ENCODE measurements around the gene KDM4D.
"Not testable (repeated sequence)": the region's sequence is repeated elsewhere in the genome, so short reads cannot be mapped to it uniquely, and the experiment has no call there.

Gene KDM4D

DNA sequence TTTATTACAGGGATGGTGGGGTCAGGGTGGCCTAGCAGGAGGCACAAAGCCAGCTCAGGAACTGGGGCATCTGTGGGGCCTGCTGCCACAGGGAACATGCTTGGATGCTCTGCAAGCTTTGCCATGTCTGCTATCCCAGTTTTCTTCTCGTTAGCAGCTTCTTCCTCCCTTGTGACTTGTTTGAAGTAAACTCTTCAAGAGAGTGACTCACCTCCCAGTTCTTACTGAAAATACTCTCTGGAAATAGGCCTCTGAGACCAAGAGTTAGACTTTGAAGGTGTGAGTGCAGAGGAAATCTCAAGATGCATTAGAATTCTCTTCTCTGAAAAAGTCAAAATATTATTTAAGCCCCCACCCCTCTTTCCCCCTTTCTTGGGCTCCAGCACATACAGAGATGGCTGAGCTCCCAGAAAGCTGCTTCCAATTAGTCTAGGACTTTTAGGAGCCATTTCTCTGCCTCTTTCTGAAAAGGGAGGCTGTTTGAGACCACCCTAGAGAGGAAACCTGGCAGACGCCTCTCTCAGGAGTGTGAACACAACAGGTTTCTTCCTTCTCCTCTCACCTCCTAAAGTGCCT lies 15.3 kb upstream of the KDM4D start:
- no peak for DNase-seq (ENCODE audit: low read depth)

DNA sequence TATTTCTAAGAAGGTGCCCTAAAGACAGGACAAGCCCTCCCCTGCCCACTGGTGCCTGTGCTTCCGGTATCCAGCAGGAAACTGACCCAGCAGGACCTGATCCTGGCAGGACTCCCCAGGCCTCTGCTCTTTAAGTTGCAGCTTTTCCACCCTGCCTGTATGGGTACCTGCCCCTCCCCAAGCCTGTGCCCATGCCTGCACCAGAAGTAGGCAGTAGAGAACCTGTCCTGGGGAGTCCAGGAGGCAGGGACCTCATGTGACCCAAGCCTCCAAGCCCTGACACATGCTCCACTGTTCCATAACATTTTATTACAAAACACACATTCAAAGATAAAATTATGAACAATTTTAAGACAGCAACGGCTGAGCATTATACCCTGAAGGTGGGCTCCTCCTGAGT lies 14.3 kb upstream of the KDM4D start:
- DNase-seq (ENCODE audit: low read depth): no peak

DNA sequence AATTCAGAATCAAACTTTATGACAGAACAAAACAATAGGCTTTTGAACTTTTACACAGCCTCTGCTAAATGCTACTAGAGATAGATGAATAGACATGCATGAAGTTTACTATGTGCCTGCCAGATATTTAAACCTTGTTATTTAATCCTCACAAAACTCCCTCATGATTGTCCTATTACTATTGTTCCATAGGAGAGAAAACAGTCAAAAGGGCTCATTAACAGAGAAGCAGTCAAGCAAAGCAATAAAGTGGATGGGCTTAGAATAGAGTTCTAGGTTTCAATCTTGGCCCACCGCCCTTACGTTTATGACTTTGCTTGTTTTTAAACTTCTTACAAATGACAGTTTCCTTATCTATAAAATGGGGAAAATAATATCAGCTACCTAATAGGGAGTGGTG lies 13.0 kb upstream of the KDM4D start:
- no peak for DNase-seq (ENCODE audit: low read depth)

DNA sequence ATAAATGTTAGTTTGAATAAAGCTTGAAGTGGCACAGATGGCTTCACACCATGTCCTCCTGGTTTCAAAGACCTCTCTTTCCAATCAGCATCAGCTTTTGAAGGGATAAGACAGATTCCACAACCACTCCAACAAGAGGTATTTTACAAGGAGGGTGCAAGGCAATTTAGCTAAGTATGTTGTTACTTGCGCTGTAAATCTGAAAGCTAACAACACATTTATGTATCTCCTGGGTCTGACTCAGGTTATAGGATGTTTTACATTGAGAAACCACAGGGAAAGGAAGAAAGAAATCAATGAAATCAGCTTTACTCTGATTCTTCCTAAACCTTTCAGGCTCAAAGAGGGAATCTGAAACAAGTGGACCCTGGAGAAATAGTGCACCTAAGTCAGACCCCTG lies 12.3 kb upstream of the KDM4D start:
- DNase-seq (ENCODE audit: low read depth): no peak

DNA sequence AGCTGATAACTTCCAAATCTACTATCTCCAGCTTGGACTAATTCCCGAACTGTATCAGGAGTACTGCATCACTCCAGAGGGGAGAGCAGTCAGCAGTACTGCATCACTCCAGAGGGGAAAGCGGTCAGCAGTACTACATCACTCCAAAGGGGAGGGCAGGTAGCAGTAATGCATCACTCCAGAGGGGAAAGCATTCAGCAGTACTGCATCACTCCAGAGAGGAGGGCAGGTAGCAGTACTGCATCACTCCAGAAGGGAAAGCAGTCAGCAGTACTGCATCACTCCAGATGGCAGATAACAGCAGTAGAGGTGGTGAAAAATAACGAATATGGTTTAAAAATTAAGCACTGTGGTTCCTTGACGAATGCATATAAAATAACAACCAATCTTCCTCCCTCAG lies 8.6 kb upstream of the KDM4D start:
- no peak for DNase-seq (ENCODE audit: low read depth)

DNA sequence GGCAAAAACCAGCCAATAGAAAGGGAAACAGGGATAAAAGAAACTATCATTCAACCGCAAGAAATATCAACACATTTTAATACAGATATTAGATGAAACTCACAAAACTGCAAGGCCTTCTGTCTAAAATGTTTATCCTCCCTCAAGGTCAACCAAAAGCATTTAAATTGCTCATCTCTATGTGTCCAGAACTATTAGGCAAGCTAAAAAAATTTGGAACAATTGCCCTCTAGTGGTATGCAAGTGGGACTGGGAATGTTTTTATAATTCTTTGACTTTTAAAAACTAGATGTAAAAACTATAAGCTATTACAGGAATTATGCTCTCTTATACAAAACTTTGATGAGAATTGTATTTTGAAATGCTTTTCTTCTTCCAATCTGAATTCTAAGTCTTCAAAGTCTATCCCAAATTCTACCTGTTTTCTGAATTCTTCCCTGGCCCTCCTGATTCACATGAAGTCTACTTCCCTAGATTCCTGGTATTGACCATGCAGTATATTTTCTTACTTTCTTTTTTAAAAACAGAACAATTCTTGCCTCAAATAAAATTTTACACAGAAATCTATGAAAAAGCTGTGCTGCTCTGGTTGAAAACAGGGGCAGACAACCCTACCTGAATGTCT lies 5.1 kb upstream of the KDM4D start:
- DNase-seq (ENCODE audit: low read depth): peak; percentile 45

DNA sequence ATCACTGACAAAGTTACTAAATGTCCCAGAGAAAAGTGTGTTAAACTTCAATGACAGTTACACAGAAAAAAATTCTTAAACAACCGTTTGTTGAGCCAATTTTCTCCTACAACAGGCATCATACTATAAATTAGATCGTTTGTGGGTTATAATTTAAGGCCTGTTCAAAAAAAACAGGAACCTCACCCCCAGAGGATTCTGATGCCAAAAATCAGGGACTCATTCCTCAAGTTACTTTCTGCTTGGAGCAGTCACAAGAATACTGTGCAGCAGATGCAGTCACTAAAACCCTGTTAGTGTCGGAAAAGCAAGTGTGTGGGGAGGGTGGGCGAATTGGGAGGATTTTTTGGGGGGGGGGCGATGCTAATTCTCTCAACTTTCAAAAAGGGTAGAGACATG lies 810 bp upstream of the KDM4D start:
- DNase-seq (ENCODE audit: low read depth): no peak

DNA sequence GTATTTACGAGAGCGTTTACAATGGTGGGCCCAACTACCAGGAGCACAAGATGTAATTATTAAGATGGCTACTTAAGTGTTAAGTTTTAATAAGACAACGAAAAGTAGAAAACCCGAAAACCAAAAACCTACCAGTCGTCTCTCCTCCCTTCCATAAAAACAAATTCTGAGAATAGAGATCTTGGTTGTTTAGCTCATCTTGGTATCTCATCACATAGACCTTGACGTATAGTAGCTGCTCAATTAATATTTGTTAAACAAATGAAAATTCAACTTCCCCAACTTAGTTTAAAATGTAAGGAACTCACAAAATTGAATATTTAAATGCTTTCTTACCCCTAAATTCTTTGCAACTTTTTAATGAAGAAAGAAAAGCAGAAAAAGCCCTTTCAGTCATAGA lies 669 bp downstream of the KDM4D start:
- no peak for DNase-seq (ENCODE audit: low read depth)

DNA sequence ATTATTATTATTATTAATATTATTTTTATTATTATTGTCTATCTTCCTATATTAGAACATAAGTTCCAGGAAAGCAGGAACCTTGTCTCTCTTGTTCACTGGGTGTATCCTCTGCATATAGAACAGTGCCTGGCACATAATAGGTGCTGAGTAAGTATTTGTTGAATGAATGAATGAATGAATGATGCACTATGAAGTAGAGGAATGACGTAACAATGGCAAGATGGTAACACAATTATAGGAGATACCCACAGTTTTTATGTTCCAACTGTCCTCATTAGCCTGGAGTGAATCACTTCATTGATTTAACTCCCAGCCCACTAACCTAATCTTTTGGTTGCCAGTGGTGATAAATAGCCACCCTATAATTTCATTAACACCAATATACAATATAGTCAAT lies 2.1 kb downstream of the KDM4D start:
- DNase-seq (ENCODE audit: low read depth): no peak

DNA sequence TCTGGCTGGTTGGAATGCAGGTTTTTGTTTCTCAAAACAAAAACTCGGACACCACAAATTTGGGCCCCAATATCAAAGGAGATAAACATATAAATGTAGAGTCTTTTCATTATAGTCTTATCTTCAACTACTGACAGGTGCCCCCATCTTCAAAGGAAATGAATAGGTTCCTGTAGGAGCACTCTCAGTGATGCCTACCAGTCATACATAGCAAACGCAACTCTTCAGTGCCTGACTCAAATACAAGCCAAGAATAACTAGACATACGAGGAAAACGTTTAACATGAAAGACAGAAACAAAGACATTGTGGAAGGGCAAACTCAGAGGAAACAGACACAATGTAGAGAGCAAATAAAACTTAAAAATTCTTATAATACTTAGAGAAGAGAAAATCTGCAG lies 13.9 kb downstream of the KDM4D start:
- no peak for DNase-seq (ENCODE audit: low read depth)

DNA sequence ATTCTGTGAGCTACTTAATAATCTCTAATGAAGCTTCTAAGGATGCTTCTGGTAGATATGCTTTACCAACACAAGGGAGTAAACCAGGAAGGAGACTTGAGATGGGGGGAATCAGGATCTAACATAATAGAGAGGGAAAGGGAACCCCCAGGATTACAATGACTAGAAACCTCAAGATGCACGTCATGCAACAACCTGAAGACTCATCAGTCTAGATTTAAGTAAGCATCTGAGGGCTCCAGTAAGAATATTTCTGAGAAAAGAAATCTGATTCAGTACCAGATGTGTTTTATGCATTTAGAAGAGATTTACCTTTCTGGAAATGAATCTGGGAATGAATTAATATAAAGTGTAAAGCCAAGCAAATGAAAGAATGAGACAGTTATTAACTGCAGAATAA lies 15.2 kb downstream of the KDM4D start:
- no peak for DNase-seq (ENCODE audit: low read depth)

DNA sequence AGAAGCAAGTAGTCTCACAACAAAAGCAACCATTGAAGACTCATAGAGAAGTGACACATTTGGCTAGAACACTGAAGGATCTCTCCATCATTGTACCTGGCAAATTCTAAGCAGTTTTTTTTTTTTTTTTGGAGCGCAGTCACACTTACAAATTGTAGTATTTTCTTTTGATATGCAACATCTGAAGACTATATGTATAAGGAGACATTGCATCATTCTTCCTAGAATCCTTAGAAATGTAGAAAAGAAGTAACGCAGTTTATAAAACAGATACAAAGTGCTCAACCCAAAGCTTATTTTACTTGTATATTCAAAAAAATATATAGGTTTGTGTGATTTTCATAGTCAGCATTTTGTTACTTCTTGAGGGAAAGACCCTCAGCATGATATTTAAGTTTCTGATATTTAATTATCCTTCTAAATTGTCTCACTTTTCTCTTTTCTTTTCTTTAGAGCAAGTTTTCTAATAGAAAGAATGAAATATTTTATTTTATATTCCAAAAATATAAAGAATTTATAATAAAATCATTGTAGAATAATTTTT lies 20.0 kb downstream of the KDM4D start:
- no peak for DNase-seq (ENCODE audit: low read depth)

DNA sequence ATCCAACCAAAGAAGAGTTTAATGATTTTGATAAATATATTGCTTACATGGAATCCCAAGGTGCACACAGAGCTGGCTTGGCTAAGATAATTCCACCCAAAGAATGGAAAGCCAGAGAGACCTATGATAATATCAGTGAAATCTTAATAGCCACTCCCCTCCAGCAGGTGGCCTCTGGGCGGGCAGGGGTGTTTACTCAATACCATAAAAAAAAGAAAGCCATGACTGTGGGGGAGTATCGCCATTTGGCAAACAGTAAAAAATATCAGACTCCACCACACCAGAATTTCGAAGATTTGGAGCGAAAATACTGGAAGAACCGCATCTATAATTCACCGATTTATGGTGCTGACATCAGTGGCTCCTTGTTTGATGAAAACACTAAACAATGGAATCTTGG lies 23.9 kb downstream of the KDM4D start:
- DNase-seq (ENCODE audit: low read depth): no peak

DNA sequence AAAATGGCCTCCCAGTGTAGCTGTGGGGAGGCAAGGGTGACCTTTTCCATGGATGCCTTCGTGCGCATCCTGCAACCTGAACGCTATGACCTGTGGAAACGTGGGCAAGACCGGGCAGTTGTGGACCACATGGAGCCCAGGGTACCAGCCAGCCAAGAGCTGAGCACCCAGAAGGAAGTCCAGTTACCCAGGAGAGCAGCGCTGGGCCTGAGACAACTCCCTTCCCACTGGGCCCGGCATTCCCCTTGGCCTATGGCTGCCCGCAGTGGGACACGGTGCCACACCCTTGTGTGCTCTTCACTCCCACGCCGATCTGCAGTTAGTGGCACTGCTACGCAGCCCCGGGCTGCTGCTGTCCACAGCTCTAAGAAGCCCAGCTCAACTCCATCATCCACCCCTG lies 24.8 kb downstream of the KDM4D start:
- no peak for DNase-seq (ENCODE audit: low read depth)

DNA sequence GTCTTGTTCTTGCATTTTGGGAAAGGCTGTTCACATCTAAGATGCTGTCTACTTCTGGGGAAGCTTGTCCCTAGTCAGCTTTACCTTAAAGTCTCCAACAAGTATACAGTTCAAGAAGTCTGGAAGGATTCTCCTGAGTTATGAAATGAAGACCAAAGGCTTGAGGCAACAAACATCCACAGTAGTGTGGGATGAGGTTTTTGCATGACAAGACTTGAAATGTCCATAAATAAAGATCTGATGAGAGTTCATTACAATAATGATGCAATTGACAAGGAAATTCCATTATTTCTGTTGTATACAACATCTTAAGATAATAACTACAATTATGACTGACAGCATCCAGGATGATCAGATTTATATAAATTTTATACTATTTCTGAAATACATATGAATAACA lies 30.2 kb downstream of the KDM4D start:
- DNase-seq (ENCODE audit: low read depth): no peak

DNA sequence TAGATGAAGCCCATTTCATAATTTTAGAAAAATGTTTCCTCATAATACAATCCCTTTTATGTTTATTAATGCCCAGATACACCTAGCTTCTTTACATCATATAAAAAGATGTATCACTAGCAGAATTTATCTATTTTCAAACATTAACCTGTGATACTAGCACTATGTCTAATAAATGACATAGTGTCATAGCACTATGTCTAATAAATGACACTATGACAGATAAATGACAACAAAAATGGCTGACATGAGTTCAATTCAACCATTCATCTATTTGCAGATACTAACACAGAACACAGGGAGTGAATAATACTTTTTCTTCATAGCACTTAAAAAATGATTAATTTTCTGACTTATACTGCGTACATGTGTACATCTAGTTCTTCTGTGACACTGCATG lies 32.1 kb downstream of the KDM4D start:
- no peak for DNase-seq (ENCODE audit: low read depth)

DNA sequence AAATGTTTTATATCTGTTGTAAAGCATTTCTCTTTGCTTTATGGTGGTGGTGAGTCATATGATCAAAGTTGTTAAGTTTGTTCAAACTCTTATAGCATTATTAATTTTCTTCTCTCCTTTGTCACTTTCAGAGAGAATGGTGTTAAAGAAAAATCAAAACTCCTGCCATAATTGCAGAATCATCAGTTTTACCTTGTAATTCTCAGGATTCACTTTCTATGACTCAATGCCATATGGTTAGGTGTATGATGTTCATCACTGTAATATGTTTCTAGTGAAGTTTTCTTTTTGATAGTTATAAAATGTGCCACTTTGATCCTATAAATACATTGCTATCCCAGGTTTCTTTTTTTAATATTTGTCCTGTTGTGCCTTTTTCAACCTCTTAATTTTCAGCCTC lies 37.9 kb downstream of the KDM4D start:
- DNase-seq (ENCODE audit: low read depth): no peak

DNA sequence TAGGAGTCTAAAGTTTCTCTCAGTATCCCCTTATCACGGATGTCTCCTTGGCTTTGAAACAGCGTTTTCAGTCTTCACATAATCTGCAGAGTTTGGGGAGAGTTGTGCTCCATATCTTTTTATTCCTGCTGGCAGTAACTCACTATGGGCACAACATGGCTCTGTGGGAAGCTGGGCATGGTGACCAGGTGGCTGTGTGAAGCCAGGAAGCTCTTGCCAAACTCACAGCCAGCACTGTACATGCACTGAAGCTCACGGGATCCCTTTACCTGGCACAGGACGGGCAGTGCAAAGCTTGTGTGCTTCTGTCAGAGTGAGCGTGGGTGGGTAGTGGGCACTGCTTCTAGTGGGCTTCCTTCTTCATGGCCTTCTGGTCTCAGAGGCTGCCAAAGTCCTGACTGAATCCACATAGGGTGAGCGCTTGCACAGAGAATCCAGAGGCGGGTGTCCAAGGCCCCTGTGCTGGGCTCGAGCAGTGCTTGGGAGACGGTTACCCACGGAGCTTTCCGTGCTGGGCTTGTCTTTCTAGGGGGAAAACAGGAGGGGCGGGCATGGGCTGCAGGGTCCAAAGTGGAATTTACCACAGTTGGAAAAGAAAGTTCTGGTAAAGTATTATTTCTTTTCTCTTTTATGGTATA lies 40.8 kb downstream of the KDM4D start:
- no peak for DNase-seq (ENCODE audit: low read depth)

DNA sequence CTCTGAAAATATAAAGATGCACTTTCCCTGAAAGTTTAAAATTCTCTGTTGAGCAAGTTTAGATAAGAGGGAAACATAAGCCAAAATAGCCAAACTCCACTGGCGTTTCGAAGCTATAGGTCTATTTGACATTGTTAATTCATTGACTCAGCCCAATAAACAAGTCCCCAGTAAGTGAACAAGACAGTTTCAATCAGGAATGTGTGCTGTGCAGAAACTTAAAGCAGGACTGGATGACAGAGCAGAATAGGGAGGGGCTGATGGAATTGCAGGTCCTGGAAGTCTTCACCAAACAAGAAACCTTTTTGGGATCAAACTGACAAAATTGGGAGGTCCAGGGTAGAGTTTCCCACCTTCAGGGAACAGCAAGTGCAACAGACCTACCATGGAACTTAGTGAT lies 42.6 kb downstream of the KDM4D start:
- DNase-seq (ENCODE audit: low read depth): no peak

DNA sequence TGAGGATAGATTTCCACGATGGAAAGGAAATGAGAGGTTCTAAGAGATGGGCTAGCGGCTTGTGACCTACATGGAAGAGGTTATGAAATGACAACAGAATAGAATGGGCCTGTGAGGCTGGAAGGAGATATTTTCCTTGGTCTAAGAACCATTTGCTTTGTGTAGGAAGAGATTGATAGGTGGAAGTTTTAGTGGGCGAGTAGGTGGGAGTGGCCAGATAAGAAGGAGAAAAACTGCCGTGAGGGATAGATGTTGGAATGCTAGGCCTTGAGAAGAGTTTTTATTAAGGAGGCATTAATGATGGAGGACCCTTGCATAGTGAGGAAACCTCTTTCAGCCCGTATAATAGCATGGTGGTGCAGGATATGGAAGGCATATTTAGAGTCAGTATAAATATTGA lies 48.0 kb downstream of the KDM4D start:
- not testable (repeated sequence) for DNase-seq (ENCODE audit: low read depth)

DNA sequence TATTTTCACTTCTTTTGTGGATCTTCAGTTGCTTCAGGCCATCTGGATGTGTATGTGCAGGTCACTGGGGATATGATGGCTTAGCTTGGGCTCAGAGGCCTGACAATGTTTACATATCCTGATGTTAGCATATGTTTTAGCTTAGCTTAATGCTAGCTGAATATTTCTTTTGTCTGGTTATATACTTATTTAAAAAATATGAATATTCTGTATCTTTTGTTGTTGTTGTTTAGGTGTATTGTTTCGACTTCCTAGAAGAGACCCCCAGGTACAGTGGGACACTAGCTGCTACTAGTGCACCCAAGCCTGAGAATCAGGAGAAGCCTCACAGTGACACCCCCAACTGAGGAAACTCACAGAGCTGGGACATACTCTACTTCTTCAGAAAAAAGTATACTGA lies 51.4 kb downstream of the KDM4D start, which contains the start of gene KDM4E:
Gene KDM4E, plus strand, starts transcription at position 301 of the 400 bp plus-strand sequence. CDS start 300 bp downstream, outside the sequence.
- DNase-seq (ENCODE audit: low read depth): no peak

DNA sequence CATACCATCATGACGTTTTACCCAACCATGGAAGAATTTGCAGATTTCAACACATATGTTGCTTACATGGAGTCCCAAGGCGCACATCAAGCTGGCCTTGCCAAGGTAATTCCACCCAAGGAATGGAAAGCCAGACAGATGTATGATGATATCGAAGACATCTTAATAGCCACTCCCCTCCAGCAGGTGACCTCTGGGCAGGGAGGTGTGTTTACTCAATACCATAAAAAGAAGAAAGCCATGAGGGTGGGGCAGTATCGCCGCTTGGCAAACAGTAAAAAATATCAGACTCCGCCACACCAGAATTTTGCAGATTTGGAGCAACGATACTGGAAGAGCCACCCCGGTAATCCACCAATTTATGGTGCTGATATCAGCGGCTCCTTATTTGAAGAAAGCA lies 52.1 kb downstream of the KDM4D start:
- DNase-seq (ENCODE audit: low read depth): not testable (repeated sequence)

DNA sequence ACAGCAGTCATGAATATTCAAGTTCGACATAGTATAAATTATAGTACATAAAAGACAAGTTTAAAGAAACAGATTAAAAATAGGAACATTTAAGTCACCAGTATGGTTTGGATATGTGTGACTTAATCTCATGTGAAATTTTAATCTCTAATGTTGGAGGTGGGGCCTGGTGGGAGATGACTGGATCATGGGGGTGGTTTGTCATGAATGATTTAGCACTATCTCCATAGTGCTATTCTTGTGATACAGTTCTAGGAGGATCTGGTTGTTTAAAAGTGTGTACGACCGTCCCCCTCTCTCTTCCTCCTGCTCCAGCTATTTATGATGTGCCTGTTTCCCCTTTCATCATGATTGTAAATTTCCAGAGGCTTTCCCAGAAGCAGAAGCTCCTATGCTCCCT lies 54.8 kb downstream of the KDM4D start:
- DNase-seq (ENCODE audit: low read depth): no peak

DNA sequence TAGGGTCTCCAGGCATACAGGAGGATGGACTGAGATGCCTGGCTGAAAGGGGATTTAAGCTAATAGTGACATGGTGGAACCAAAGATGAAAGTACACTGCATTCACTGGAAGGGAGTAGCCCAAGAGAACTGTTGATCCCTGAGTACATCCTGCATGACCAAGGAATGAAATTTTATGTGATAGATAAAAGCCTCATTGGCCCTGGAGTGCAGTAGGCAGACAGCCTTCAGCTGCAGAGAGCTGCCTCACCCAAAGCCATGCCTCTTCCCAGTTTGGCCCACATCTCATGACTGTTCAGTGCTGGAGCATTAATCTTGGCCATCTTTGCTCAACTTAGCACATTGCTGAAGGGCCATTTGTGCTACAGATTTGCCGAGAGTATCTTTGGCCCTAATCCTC lies 59.5 kb downstream of the KDM4D start:
- no peak for DNase-seq (ENCODE audit: low read depth)
